Mucosa of gallbladder (tissue), 1 donor: ENCODE results near the gene HSP90AB1. TPM values are rescaled to one million over a fixed set of nuclear protein-coding genes. Genes with fewer than 3 reads are reported as not detected.

ENCODE experiments used
- DNase-seq: peaks from one replicate; pipeline ENCODE4 v3.0.0-alpha.2; 2020; ENCODE audit warnings: low spot score
- total RNA-seq: library from RNA; stranded (reverse); gene quantifications from one replicate; pipeline ENCODE4 v1.2.1, GENCODE V29; 2021
- donor health status: DM: no; HTN: no; CAD: no.

The HSP90AB1 gene
- total RNA-seq, result 893 TPM

GRCh38 chr6:44246663-44247337 lies at the start of gene HSP90AB1:
Gene HSP90AB1, plus strand, starts transcription at chr6:44247101. Its CDS starts 1,529 bp downstream, at chr6:44248630.
- peak; percentile 98 for DNase-seq

GRCh38 chr6:44198684-44199083 lies 48.2 kb upstream of the HSP90AB1 start:
- no peak for DNase-seq

GRCh38 chr6:44199883-44200282 lies 47.0 kb upstream of the HSP90AB1 start:
- no peak for DNase-seq

GRCh38 chr6:44201200-44201599 lies 45.7 kb upstream of the HSP90AB1 start:
- DNase-seq, result no peak

- no peak for DNase-seq
Observed at GRCh38 chr6:44201638-44202303, 45.1 kb upstream of the HSP90AB1 start.

GRCh38 chr6:44202332-44202971 lies 44.4 kb upstream of the HSP90AB1 start:
- no peak for DNase-seq

GRCh38 chr6:44202972-44203750 lies 43.7 kb upstream of the HSP90AB1 start:
- no peak for DNase-seq

- no peak for DNase-seq
Observed at GRCh38 chr6:44203955-44204354, 42.9 kb upstream of the HSP90AB1 start.

GRCh38 chr6:44207966-44208365 lies 38.9 kb upstream of the HSP90AB1 start:
- DNase-seq, result no peak

- no peak for DNase-seq
Observed at GRCh38 chr6:44211284-44211683, 35.6 kb upstream of the HSP90AB1 start.

GRCh38 chr6:44214307-44214706 lies 32.6 kb upstream of the HSP90AB1 start:
- no peak for DNase-seq

GRCh38 chr6:44216677-44217331 lies 30.1 kb upstream of the HSP90AB1 start, which contains the start of gene MYMX:
Gene MYMX, plus strand, starts transcription at chr6:44216926. Its CDS starts 546 bp downstream, at chr6:44217472.
- DNase-seq, result no peak

- no peak for DNase-seq
Observed at GRCh38 chr6:44217332-44218143, 29.4 kb upstream of the HSP90AB1 start.

- DNase-seq, result peak; percentile 79
Observed at GRCh38 chr6:44219053-44219814, 27.7 kb upstream of the HSP90AB1 start.

- no peak for DNase-seq
Observed at GRCh38 chr6:44219815-44220784, 26.8 kb upstream of the HSP90AB1 start.

- no peak for DNase-seq
Observed at GRCh38 chr6:44220913-44221290, 26.0 kb upstream of the HSP90AB1 start.

GRCh38 chr6:44221291-44221960 lies 25.5 kb upstream of the HSP90AB1 start:
- peak; percentile 94 for DNase-seq

GRCh38 chr6:44221961-44222335 lies 25.0 kb upstream of the HSP90AB1 start:
- no peak for DNase-seq
